ENCODE data around the gene RENBP.
"Not testable (repeated sequence)": the region's sequence is repeated elsewhere in the genome, so short reads cannot be mapped to it uniquely, and the experiment has no call there.

The RENBP gene

DNA sequence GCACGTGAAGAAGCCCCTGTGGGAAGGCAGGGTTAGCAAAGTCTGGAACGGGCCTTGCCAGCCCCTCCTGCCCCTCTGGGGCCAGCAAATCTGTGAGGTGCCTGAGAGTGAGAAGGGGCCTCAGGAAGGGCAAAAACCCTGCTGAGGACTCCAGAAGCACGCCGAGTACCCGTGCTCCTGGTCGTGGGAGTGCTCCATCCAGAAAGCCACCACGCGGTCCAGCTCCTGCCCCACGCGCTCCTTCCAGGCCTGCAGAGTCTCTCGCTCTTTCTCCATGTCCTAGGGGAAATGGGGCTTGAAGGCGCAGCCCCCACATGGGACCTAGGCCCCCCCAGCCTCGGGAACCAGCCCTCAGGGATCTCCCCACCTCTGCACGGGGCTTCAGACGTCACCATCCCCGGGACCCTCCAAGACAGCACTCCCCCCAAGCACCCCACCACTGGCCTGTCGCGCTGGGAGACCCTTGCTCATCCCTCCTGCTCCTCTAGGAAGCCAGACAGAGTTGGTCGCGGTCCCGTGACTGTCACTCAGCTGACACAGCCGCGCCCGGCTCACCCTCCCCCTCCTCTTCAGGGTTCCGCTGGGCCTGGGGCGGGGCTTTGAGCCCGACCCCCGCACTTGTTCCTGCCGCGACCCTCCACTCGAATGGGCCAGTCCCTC, at the start of gene RENBP:
Gene RENBP (minus strand): TSS at position 504 of the 660 bp plus-strand sequence. CDS start 33 bp downstream, at position 471.
- no peak for DNase-seq

- DNase-seq = no peak
Observed at GRCh38 chrX:153993978-153994377, 49.5 kb upstream of the RENBP start.

DNA sequence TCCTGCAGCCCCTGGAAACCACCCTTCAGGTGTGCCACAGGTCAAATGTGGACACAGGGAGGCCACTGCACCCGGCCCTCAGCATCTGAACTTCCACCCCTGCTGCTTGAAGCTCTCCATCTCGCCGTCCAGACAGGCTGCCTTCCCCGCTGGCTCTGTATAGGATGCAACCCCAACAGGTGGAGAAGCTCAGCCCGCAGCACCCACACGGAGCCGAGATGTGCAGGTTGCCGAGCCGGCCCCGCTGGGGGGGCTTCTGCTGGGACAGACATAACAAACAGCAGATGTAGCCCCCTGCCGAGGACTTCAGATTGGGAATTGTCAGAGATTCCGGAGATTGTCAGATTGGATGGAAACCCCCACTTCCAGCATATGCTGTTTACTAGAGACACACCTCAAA, 48.6 kb upstream of the RENBP start:
- DNase-seq = no peak

DNA sequence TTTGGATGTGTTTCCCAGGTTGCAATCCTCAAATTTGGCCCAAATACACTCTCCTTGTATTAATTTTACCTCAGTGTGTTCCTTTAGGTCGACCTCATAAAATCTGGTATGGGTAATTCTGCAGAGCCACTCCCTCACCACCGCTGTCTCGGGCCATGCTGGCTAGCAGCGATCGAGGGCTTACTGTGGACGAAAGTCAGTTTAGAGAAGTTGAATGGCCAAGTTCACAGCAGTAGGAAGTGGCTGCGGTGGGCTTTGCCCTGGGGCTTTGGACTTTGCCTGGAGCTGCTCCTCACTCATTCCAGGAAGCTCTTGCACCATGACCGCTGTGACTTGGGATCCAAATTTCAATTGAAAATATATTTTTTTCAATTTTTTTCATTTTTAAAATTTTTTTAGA, 47.7 kb upstream of the RENBP start:
- no peak for DNase-seq

- DNase-seq = no peak
Observed at GRCh38 chrX:153991013-153991580, 46.7 kb upstream of the RENBP start.

GRCh38 chrX:153989973-153990655, 45.7 kb upstream of the RENBP start:
- no peak for DNase-seq

DNA sequence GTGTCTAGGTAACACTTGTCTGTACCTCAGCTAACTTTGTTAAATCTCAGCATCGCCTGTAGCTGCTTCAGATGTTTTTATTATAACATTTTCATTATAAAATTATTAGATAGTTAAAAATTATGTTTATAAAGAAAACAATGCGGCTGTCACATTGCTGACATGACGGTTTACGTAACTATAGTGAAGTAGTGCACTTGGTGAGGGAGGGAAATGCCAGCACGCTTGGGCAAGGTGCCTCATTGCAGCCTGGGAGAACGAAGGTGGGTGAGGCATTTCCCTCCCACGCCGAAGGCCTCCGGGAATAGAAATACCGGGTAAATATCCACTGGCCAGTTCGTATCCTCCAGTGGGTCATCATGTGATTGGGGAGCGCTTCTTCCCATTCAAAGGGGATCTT, 44.0 kb upstream of the RENBP start:
- DNase-seq = no peak

- DNase-seq = no peak
Observed at GRCh38 chrX:153984351-153985178, 40.1 kb upstream of the RENBP start.

DNA sequence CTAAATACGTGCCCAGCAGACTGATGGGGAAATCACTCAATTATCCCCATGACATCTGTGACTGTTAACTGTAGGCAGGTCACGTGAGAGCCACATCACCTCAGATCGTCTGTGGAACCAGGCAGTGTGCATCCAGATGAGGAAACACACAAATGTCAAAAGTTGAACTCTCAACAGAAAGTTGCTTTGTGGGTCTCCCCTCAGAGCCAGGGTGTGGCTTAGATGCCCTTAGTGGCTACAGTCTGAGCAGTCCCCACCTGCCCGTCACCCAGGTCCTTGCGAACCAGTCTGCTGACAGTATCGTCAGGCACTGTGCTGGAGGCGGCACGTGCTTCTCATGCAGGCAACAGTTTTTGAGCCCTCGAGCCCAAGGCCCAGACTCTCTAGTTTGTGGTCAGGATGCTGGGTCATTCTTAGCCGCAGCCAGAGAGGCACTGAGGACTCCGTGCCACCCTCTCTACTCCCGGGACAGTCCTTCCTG, 38.9 kb upstream of the RENBP start:
- no peak for DNase-seq

DNA sequence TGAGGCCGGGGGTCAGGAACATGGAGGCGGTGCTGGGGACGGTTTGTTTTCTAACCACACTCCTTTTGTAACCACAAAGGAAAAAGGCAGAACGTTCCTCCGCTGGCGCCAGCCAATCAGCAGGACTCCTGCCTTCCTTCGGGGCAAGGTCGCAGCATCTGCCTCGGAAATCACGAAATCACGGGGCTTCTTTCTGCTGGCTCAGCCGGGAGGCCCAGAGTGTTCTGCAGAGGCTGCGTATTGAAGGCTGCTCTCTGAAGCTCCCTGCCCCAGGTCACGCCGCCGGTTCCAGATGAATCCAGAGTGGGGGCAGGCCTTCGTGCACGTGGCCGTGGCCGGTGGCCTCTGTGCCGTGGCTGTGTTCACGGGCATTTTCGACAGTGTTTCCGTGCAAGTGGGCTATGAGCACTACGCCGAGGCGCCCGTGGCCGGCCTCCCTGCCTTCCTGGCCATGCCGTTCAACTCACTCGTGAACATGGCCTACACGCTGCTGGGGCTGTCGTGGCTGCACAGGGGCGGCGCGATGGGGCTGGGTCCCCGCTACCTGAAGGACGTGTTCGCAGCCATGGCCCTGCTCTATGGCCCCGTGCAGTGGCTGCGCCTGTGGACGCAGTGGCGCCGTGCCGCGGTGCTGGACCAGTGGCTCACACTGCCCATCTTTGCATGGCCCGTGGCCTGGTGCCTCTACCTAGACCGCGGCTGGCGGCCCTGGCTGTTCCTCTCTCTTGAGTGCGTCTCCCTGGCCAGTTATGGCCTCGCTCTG, 37.5 kb upstream of the RENBP start:
- DNase-seq = no peak

DNA sequence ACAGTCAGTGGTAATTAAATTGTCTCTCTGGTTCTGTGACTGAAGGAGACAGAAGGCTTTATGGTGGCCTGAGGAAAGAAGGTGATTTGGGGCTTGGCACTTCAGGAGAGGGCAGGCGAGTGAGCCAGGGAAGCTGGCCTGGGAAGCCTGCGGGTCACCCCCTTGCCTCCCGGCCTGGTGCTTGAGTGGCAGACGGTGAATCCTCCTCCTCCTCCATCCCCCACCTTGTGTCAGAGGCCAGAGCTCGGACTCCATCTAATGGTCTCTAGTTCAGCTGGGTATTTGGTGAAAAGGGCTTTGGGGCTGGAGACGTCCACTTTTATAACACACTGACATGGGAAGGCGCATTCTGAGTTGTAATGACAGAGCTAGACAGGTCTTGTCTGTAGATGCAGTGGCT, 36.8 kb upstream of the RENBP start:
- no peak for DNase-seq

- DNase-seq = not testable (repeated sequence)
Observed at GRCh38 chrX:153980394-153980793, 36.0 kb upstream of the RENBP start.

DNA sequence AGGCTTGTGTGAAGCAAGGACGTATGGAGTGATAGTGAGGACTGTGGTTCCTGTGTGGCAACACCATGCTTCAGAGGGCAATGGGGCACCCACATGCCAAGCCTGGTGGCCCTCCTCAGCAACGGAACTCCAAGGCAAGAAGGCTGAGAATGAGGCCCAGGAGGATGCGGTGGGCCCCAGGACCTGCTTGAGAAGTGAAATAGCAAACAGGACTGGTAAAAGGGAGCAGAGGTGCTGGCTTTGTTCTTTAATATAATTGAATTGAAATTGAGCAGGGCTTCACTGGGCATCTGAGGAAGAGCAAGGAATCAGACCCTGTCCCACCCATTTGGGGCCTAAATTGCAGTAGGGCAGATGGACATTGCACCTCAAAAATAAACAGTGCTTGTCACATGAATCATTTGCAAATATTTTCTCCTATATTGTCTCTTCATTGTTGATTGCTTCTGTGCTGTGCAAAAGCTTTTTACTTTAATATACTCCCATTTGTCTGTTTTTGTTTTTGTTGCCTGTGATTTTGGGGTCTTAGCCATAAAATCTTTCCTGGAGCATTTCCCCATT, 30.4 kb upstream of the RENBP start:
- DNase-seq = no peak

GRCh38 chrX:153974003-153974725, 29.7 kb upstream of the RENBP start:
- no peak for DNase-seq

GRCh38 chrX:153973127-153974002, 28.9 kb upstream of the RENBP start:
- peak; percentile 73 for DNase-seq

- peak; percentile 94 for DNase-seq
Observed at GRCh38 chrX:153972368-153973126, 28.1 kb upstream of the RENBP start, which contains the start of gene TMEM187. TSS of gene TMEM187 (plus strand) at chrX:153972754. CDS start at chrX:153982063, 9,309 bp downstream.

GRCh38 chrX:153971450-153972367, 27.3 kb upstream of the RENBP start, which contains the start of gene HCFC1:
TSS of gene HCFC1 (minus strand) at chrX:153971818. CDS start at chrX:153970840, 978 bp downstream.
- peak; percentile 89 for DNase-seq

DNA sequence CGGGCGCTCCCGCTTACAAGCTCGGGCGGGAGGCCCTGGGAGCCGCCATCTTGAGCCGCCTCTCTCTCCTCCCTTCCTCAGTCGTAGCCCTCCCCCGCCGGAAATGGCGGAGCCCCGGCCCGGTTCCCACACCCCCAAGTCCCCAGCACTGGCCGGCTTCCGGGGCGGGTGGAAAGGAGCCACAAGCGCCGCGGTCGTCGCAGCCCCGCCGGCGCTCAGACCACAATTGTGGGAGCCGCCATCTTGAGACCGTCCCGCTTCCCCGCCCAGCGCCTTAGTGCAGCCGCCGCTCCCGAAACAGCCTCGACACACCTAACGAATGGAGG, 26.6 kb upstream of the RENBP start:
- peak; percentile 58 for DNase-seq

Data from COR-L47 (cell line).